ENCODE results near the gene ZNF432. TPM values are rescaled to one million over a fixed set of nuclear protein-coding genes. Genes with fewer than 3 reads are reported as not detected.
"Not testable (repeated sequence)": the region's sequence is repeated elsewhere in the genome, so short reads cannot be mapped to it uniquely, and the experiment has no call there.

The ZNF432 gene
- total and polyA plus RNA-seq, 2 of the 13 experiments (the other 11 are each of a cell fraction or from before 2014, with no cell fraction given): 4.1 to 8.7 TPM

DNA sequence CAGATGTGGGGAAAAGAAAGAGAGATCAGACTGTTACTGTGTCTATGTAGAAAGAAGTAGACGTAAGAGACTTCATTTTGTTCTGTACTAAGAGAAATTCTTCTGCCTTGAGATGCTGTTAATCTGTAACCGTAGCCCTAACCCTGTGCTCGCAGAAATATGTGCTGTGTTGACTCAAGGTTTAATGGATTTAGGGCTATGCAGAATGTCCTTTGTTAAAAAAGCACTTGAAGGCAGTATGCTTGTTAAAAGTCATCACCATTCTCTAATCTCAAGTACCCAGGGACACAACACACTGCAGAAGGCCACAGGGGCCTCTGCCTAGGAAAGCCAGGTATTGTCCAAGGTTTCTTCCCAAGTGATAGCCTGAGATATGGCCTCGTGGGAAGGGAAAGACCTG is 24.2 kb downstream of the ZNF432 start (continued):
- TF ChIP-seq FOXP1 (IDR thresholded peaks at IDR 0.05): not testable (repeated sequence)
- TF ChIP-seq FOXP1 (CRISPR knock-in tag; IDR thresholded peaks at IDR 0.05) (peak; percentile 41; the same call in 1 of the 2 replicates), HNF1A (IDR thresholded peaks at IDR 0.05; ENCODE audit: low read depth) (peak; percentile 82; the same call in 1 of the 2 replicates), HNF1A (CRISPR knock-in tag; IDR thresholded peaks at IDR 0.05; ENCODE audit: borderline replicate concordance) (peak; percentile 90), FOXA3 (CRISPR knock-in tag; IDR thresholded peaks at IDR 0.05) (peak; percentile 79), FOXJ3 (CRISPR knock-in tag; IDR thresholded peaks at IDR 0.05; ENCODE audit: borderline replicate concordance) (peak; percentile 18; the same call in 1 of the 2 replicates), TEAD3 (CRISPR knock-in tag; optimal IDR thresholded peaks at IDR 0.05; ENCODE audit: borderline replicate concordance) (peak; percentile 85), TCF7 (IDR thresholded peaks at IDR 0.05; ENCODE audit: low read depth) (peak; percentile 53; the same call in 1 of the 2 replicates), ZNF614 (CRISPR knock-in tag; IDR thresholded peaks at IDR 0.05; ENCODE audit: borderline replicate concordance) (0 out of 2 replicates have a peak, but pooled peaks have one; percentile 34), ZNF644 (CRISPR knock-in tag; IDR thresholded peaks at IDR 0.05; ENCODE audit: low read depth) (0 out of 2 replicates have a peak, but pooled peaks have one; percentile 29), MIXL1 (CRISPR knock-in tag; IDR thresholded peaks at IDR 0.05) (peak; percentile 52; the same call in 1 of the 2 replicates), ZNF331 (CRISPR knock-in tag; IDR thresholded peaks at IDR 0.05) (peak; percentile 69), MED1 (CRISPR knock-in tag; IDR thresholded peaks at IDR 0.05) (peak; percentile 32; the same call in 1 of the 2 replicates), EP300 (IDR thresholded peaks at IDR 0.05; ENCODE audit: low read depth in 2 of 2, low read length in 2 of 2) (peak in 1 of 2 experiments; percentile 42; a peak in 1 of 4 replicates), EP300 (CRISPR knock-in tag; IDR thresholded peaks at IDR 0.05; ENCODE audit: borderline replicate concordance) (peak; percentile 50; the same call in 1 of the 2 replicates), GATAD2A (CRISPR knock-in tag; IDR thresholded peaks at IDR 0.05) (peak; percentile 84), HMG20B (CRISPR knock-in tag; conservative IDR thresholded peaks at IDR 0.05) (0 out of 2 replicates have a peak, but pooled peaks have one; percentile 39), TBX2 (CRISPR knock-in tag; IDR thresholded peaks at IDR 0.05; ENCODE audit: borderline replicate concordance) (peak; percentile 36; the same call in 1 of the 2 replicates)
- TF ChIP-seq, protein P1, sequence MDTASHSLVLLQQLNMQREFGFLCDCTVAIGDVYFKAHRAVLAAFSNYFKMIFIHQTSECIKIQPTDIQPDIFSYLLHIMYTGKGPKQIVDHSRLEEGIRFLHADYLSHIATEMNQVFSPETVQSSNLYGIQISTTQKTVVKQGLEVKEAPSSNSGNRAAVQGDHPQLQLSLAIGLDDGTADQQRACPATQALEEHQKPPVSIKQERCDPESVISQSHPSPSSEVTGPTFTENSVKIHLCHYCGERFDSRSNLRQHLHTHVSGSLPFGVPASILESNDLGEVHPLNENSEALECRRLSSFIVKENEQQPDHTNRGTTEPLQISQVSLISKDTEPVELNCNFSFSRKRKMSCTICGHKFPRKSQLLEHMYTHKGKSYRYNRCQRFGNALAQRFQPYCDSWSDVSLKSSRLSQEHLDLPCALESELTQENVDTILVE (CRISPR knock-in tag; IDR thresholded peaks at IDR 0.05): 0 out of 2 replicates have a peak, but pooled peaks have one; percentile 15
- TF ChIP-seq, protein P2, sequence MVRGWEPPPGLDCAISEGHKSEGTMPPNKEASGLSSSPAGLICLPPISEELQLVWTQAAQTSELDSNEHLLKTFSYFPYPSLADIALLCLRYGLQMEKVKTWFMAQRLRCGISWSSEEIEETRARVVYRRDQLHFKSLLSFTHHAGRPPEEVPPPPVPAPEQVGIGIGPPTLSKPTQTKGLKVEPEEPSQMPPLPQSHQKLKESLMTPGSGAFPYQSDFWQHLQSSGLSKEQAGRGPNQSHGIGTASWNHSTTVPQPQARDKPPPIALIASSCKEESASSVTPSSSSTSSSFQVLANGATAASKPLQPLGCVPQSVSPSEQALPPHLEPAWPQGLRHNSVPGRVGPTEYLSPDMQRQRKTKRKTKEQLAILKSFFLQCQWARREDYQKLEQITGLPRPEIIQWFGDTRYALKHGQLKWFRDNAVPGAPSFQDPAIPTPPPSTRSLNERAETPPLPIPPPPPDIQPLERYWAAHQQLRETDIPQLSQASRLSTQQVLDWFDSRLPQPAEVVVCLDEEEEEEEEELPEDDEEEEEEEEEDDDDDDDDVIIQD (CRISPR knock-in tag; IDR thresholded peaks at IDR 0.05; ENCODE audit: low read depth): peak; percentile 48; the same call in 1 of the 2 replicates
- TF ChIP-seq, protein P3, sequence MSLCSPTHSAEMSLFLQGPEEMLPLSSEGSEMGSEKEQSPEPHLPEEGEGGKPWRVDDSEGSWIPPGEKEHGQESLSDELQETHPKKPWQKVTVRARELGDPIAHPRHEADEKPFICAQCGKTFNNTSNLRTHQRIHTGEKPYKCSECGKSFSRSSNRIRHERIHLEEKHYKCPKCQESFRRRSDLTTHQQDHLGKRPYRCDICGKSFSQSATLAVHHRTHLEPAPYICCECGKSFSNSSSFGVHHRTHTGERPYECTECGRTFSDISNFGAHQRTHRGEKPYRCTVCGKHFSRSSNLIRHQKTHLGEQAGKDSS (CRISPR knock-in tag; IDR thresholded peaks at IDR 0.05; ENCODE audit: borderline replicate concordance, low read depth): 0 out of 2 replicates have a peak, but pooled peaks have one; percentile 28
